ENCODE results near the gene ZDHHC8.
"Not testable (repeated sequence)": the region's sequence is repeated elsewhere in the genome, so short reads cannot be mapped to it uniquely, and the experiment has no call there.

ZDHHC8 gene

GRCh38 chr22:20145206-20145831, 13.7 kb downstream of the ZDHHC8 start:
- no peak for DNase-seq

GRCh38 chr22:20145832-20146223, 14.2 kb downstream of the ZDHHC8 start:
- DNase-seq = no peak

GRCh38 chr22:20146777-20147176, 15.2 kb downstream of the ZDHHC8 start:
- DNase-seq = no peak

- no peak for DNase-seq
These were observed 15.8 kb downstream of the ZDHHC8 start for GRCh38 chr22:20147237-20147988.

GRCh38 chr22:20148414-20148813, 16.8 kb downstream of the ZDHHC8 start:
- DNase-seq = no peak

GRCh38 chr22:20149257-20150250, 17.9 kb downstream of the ZDHHC8 start:
- no peak for DNase-seq

GRCh38 chr22:20150381-20151275, 19.0 kb downstream of the ZDHHC8 start, which contains the start of gene CCDC188:
TSS of gene CCDC188 (minus strand) at chr22:20151055. CDS start at chr22:20150986, 69 bp downstream.
- no peak for DNase-seq

GRCh38 chr22:20151276-20151588, 19.6 kb downstream of the ZDHHC8 start:
- DNase-seq = no peak

GRCh38 chr22:20152464-20152890, 20.9 kb downstream of the ZDHHC8 start:
- no peak for DNase-seq

- DNase-seq = no peak
These were observed 22.3 kb downstream of the ZDHHC8 start for GRCh38 chr22:20153945-20154344.

GRCh38 chr22:20154602-20155187, 23.1 kb downstream of the ZDHHC8 start:
- no peak for DNase-seq

- DNase-seq = no peak
These were observed 23.9 kb downstream of the ZDHHC8 start for GRCh38 chr22:20155330-20156041.

GRCh38 chr22:20156042-20156389, 24.4 kb downstream of the ZDHHC8 start:
- no peak for DNase-seq

GRCh38 chr22:20156611-20157429, 25.2 kb downstream of the ZDHHC8 start:
- peak; percentile 93 for DNase-seq

- DNase-seq = no peak
These were observed 26.0 kb downstream of the ZDHHC8 start for GRCh38 chr22:20157430-20158183.

- DNase-seq = no peak
These were observed 26.9 kb downstream of the ZDHHC8 start for GRCh38 chr22:20158391-20159036.

- DNase-seq = no peak
These were observed 27.5 kb downstream of the ZDHHC8 start for GRCh38 chr22:20159076-20159475.

GRCh38 chr22:20159531-20159930, 27.9 kb downstream of the ZDHHC8 start:
- DNase-seq = not testable (repeated sequence)

GRCh38 chr22:20160041-20160440, 28.4 kb downstream of the ZDHHC8 start:
- no peak for DNase-seq
